IPS-18c (cell line): ENCODE results near the gene FTCD.

Experiments used
- H3K4me3 ChIP-seq: 2 replicates; pipeline ENCODE4 v1.7.0; 2013; ENCODE audit warnings: low read depth, mild to moderate bottlenecking, low read length, moderate library complexity; ENCODE audit not compliant: insufficient read depth
- H3K9me3 ChIP-seq: one replicate; pipeline ENCODE4 v1.6.1; 2013; ENCODE audit warnings: mild to moderate bottlenecking, low read length, moderate library complexity; ENCODE audit not compliant: control insufficient read depth, insufficient read depth

Gene FTCD

DNA sequence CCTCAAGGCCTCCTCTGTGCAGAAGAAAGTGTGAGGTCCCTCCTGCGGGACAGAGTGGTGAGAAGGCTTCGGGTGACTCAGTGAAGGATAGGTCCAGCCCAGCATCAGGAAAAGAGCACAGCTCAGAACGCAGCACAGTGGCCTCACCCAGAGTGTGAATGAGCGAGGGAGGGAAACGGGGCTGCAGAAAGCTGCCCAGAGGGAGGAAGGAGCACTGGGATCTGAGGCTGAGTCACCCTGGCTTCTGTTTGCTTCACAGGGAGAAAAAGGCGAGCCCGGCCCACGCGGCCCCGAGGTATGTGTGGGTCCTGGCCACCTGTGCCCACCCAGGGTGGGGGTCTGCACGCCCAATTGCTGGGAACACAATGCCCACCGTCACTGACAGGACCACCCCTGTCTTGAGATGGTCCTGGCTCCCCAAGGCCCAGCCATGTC lies 33.1 kb downstream of the FTCD start:
- H3K9me3 ChIP-seq: peaks cover 4% of the 10 kb centered on the region
- no peak overlapping the region for H3K4me3 ChIP-seq

DNA sequence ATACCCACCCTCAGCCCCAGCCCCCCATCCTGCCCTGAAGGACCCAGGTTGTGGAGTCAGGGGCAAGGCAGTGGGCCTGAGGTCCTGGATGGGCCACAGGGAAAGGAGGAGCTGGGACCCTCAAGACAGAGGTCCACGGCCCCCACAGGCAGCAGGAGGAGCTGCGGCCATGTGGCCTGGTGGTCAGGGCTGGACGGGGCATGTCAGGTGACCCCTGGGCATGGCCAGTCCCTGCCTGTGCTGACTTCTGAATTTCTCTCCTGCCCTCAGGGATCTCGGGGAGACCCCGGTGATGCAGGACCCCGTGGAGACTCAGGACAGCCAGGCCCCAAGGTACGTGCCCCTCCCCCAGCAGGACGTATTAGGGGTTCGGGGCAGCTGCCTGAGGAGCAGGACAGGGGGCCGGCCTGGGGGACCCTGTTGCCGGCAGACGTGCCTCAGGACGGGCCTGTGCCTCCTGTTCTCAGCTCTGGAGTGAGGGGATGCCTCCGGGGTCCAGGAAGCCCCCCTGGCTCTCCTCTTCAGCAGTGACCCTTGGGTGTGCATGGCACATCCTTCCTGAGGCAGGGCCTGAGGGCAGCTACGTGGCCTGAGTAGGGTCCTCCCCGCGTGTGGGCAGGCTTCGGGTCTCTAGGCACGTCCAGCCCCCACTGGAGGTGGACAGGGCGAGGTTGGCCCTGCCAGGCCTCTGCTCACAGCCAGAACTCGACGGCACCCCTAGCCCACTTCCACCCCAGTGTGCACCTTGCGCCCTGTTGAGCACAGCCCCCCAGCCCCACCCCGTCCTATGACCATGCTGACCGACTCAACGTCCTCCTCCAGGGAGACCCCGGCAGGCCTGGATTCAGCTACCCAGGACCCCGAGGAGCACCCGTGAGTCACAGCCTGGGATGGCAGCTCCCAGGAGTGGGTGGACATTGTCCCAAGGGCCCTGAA lies 33.8 kb downstream of the FTCD start:
- no peak overlapping the region for H3K4me3 ChIP-seq
- peaks cover 4% of the 10 kb centered on the region for H3K9me3 ChIP-seq

DNA sequence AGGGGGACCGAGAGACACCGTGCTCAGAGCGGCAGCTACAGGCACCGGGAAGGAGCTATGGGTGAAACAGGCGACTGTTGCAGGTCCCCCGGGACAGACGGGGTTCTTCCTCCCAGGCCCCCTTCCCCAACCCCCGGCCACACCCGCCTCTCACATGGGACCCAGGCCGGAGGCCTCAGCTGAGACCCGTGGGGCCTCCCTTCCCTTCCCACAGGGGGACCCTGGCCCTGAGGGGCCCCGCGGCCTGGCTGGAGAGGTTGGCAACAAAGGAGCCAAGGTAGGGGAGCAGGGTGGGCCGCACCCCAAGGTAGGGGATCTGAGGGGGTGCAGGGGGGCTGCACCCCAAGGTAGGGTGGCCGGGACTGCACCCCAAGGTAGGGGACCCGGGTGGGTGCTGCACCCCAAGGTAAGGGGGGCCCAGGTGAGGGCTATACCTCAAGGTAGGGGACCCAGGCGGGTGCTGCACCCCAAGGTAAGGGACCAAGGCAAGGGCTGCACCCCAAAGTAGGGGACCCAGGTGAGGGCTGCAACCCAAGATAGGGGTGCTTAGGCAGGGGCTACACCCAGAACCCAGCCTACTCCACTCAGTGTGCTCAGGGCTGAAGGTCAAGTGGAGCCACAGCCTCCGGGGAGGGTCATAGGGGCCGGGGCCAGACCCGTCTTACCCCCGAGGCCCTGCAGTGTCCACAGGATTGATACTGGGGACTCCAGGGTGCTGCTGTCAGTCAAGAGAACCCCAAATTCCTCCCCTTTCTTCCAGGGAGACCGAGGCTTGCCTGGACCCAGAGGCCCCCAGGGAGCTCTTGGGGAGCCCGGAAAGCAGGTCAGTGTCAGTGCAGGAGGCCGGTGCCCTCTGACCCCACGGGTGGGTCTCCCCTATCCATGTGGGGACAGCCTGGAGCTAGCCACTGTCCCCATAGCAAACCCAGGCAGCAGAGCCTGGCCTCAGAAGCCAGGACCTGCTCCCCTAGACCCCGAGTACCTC lies 34.8 kb downstream of the FTCD start:
- Histone ChIP-seq H3K9me3 (peaks cover 4% of the 10 kb centered on the region), H3K4me3 (no peak overlapping the region)

DNA sequence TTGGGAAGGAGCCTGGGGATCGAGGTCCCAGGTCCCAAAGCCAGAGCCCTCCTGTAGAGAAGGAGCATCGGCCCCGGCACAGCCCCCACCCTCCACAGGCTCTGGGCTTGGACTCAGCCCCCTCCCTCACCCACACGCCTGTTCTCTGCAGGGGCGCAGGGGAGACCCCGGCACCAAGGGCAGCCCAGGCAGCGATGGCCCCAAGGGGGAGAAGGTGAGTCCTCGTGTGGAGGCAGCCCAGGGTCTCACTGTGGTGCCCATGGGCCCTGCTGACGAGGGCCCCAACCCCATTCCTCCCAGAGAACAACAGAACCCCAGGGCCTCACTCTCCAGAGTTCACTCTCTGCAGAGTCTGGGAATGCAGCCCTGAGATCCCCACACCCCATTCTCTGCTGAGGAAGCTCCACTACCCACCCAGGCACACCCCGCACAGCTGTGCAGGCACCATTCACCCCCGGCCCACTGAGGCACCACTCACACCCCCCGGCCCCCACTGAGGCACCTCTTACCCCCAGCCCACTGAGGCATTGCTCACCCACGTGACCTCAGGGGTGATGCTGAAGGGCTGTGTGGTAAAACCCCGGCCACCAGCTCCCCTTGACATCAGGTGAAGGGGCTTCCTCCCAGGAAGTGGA lies 35.6 kb downstream of the FTCD start:
- Histone ChIP-seq H3K9me3 (peaks cover 4% of the 10 kb centered on the region), H3K4me3 (no peak overlapping the region)

DNA sequence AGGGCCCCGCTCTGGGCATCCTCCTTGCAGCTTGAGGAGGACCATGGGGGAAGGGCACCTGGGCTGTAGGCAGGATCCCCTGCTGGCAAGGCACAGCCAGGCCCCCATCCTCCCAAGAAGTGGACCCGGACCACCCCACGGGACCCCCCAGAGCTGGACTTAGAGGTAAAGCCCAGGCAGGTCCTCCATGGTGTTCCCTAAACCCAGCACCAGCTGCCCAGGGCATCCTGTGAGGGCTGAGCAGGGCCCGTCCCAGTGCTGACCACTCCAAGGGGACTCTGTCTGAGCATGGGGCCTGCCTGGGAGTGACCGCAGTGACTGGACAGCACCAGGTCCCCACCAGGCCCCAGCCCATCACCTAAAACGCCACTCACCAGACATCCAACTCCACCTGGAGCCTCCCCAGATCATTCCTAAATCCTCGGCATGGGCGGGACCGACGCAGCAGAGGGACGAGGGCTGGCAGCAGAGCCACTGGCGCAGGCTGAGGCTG lies 36.2 kb downstream of the FTCD start:
- Histone ChIP-seq H3K4me3 (no peak overlapping the region), H3K9me3 (peaks cover 4% of the 10 kb centered on the region)

DNA sequence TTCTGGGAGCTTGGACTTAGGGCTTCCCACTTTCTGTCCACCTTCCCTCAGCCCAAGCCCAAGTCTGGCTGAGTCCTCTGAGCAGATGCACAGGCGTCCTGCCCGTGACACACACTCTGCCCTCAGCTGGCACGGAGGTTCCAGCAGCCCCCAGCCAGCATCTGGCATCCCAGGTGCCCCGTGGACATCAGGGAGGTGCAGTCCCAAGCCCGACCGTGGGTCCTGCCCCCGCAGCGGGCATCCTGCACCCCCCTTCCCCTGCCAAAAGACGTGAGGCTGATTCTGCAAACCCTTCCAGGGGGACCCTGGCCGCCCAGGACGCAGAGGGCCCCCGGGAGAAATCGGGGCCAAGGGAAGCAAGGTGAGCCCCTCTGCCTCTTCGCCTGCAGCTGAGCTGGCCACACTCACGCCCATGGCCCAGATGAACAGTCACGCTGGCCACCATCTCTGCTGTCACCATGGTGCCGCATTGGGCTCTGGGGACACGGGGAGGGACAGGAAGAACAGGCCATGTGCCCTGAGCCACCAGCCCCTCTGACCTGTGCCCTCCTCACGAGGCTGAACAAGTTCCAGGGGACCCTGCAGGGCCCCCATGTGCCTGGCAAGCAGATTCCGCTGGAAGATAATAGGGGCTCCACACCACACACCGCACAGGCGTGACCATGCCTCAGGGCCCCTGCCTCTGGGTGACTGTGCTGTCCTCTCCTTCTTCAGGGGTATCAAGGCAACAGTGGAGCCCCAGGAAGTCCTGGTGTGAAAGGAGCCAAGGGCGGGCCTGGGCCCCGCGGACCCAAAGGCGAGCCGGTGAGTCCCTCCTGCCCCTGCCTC lies 36.8 kb downstream of the FTCD start:
- H3K9me3 ChIP-seq: peaks cover 4% of the 10 kb centered on the region

DNA sequence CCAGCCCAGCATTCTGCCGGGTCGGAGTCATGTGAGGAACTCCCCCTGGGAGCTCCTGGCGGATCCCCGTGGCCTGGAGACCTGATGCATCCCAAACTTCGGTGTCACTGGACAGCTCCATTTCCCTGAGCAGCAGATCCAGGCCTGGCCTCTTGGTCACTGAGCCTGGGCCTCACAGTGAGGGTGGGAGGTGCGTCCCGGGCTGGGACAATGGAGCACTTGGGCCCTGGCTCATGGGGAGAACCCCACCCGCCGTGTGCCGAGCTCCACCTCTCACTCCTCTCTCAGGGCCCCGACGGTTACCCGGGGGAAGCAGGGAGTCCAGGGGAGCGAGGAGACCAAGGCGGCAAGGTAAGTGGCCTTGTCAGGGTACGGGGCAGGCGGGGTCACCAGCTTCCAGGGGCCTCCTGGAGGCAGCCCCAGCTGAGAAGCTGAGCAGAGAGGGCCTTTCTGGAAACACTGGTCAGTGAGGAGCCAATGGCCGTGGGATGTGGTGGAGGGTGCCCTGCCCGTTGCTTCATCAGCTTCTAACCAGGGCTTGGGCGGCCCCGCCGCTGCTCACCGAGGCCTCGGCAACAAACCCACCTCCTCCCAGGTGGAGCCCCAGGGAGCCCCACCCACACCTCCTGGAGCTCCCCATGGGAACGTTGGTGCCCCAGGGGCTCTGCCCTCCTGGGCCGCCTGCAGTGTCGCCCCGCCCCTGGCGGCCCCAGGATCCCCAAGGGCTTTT lies 37.6 kb downstream of the FTCD start:
- Histone ChIP-seq H3K4me3 (no peak overlapping the region), H3K9me3 (peaks cover 4% of the 10 kb centered on the region)

More for the DNA sequence above, 36.8 kb downstream of the FTCD start:
- no peak overlapping the region for H3K4me3 ChIP-seq

DNA sequence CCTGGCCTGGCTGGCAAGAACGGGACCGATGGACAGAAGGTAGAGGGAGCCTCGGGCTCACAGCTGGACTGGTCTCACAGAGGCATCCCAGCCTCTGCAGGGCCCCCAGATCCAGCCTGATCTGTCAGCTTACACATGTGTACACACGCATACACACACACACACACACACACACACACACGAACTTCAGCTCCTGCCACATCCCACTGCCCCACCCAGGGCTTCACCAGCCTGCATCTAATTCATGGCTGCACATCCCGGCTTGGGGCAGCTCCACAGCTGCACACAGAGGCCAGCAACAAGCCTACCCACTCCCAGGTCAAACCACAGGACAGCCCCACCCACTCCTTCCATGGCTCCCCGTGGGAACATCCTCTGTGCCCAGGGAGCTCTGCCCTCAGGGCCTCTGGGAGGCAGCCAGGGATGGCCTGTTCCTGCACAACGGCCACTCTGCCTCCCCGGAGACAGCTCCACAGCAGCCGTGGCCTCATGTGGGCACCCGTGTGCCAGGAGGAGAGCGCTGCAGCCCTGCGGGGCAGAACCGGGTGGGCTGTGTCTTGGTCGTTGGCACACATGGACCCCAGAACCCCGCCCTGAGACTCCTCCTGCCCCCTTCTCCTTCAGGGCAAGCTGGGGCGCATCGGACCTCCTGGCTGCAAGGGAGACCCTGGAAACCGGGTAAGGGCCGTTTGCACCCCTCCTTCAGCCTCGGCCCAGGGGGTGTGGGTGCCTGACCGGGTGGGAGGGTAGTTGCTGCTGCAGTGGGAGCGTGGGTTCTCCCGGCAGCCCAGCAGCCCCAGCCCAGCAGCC lies 38.4 kb downstream of the FTCD start:
- Histone ChIP-seq H3K9me3 (peaks cover 4% of the 10 kb centered on the region), H3K4me3 (no peak overlapping the region)

DNA sequence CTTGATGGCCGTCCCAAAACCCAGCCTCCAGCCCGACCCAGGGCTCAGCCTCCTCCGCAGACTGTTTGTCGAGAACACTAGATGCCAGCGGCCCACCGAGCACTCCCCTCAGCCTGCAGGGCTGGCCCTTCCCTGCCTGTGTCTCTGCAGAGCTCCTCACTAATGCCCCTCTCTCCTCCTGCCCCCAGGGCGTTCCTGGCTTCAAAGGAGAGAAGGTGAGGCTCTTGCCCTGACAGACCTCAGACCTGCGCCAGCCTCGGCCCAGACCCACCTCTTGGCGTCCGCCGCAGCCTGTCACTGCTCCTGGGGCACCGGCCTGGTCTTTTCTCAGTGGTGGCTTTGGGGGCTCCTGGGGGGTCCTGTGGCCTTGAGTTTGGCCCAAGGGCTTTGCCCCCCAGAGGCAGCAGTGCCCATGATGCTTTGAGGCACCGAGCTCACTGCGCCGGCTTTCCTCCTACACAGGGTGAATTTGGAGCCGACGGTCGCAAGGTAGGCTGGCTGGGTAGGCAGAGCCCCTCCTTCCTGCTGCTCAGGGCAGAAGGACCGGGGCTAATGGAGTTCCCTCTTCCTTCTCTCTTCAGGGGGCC lies 39.1 kb downstream of the FTCD start:
- H3K4me3 ChIP-seq: no peak overlapping the region

DNA sequence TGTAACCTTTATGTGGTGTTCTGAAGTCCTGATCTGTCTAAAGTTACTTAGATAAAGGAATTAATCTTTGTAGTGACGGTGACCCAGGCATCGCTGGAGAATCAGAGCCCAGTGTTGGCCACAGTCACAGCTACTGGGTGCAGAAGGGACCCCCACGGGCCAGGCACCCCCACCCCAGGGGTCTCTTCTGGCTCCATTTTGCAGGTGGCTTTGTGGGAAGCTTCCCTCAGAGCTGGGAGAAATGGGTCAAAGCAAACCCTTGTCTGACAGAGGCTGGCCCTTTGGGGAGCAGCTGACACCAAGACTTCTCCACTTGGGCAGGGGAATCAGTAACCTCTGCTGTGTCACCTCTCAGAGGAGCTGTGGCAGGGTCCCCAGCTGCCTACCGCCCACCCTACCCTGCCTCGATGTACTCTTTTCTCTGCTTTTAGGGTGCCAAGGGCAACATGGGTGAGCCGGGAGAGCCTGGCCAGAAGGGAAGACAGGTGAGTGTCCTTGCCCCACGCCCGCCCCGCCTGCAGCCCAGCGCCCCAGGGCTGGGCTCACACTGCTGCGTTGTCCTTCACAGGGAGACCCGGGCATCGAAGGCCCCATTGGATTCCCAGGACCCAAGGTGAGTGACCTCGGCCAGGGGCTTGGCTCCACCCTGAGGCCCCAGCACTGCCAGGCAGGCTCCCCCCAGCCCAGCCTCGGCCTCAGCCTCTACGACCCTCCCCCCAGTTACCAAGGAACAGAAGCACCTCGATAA lies 39.8 kb downstream of the FTCD start:
- peaks cover 4% of the 10 kb centered on the region for H3K9me3 ChIP-seq
- no peak overlapping the region for H3K4me3 ChIP-seq

More for the DNA sequence above, 39.1 kb downstream of the FTCD start:
- peaks cover 4% of the 10 kb centered on the region for H3K9me3 ChIP-seq

DNA sequence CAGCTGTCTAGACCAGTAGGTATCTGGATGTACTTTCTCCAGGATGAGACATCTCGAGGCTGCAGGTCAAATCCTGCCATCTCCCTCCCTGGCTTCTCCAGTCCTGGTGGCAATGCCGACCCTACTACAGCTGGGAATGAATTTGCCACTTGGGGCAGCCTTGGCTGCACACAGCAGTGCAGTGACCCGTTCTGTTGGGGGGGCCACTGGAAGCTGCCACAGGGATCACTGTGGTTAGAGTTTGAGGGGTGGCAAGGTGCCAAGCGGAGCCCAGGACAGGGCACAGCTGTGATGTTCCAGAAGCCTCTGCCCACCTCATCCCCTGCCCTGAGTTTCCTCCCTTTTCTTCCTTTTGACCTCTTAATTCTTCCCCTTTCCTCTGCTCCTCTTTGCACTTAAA lies 40.4 kb downstream of the FTCD start:
- H3K9me3 ChIP-seq: peaks cover 4% of the 10 kb centered on the region
- no peak overlapping the region for H3K4me3 ChIP-seq

DNA sequence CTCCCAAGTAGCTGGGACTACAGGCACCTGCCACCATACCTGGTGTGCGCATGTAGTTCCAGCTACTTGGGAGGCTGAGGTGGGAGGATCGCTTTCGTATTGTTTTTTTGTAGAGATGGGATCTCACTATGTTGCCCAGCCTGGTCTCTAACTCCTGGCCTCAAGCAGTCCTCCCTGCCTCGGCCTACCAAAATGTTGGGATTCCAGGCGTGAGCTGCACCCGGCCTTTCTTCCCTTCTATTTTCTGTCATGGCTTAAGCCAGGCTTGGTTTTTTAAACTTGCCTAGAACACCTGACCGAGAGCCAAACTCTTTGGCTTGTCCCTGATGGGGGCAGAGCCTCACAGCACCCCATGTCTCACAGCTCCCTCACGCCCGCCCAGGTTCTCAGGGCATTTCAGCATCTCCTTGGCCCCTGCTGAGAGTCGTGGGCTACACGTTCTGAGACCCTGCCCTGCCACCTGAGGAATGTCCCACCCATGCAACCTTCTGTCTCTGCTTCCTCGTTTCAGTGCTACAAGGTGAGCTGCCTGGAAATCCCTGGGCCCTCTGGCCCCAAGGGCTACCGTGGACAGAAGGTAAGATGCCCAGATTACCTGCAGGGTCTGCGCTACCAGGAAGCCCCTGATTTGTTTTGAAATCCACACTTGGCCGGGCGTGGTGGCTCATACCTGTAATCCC lies 41.7 kb downstream of the FTCD start:
- H3K9me3 ChIP-seq: no peaks in the 10 kb centered on the region
- no peak overlapping the region for H3K4me3 ChIP-seq

DNA sequence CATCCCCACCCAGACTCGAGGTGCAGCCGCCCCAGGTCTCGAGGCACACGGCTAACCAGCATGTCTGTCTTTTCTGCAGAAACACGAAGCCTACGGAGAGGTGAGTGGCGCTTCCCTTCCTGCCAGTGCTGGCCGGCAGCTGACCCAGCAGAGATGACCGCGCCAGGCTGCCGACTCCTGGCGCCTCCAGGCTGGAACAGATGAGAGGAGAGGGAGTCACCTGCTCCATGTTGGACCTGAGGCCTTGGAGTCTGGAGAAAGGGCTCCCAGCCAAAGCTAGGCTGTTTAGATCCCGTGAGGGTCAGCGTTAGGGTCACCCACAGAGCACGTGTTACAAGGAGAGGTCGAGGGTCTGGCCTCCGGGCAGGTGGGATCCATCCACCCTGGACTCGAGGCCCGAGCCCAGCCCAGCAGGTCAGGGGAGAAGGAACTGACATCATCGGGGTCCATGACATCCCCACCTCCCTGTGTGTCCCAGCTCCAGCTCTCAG lies 42.6 kb downstream of the FTCD start:
- Histone ChIP-seq H3K9me3 (no peaks in the 10 kb centered on the region), H3K4me3 (no peak overlapping the region)
